Stimulated activated CD8-positive, alpha-beta memory T cell treated with anti-CD3 and anti-CD28 coated beads, Interleukin-15, amount 100 ng/mL, for 24 hours (primary cell): ENCODE results near the gene COL4A2.

Experiments used
- DNase-seq: peaks from one replicate; pipeline ENCODE4 v3.0.0-alpha.2; 2020; ENCODE audit warnings: low read depth

COL4A2 gene

GRCh38 chr13:110306960-110307766 is at the start of gene COL4A2, which contains the start of gene COL4A1:
TSS of gene COL4A2 (plus strand) at chr13:110307284. CDS start at chr13:110307904, 620 bp downstream.
TSS of gene COL4A1 (minus strand) at chr13:110307157. CDS start at chr13:110307027, 130 bp downstream.
- DNase-seq = no peak

GRCh38 chr13:110257408-110257807 is 49.7 kb upstream of the COL4A2 start:
- DNase-seq = no peak

GRCh38 chr13:110258876-110259631 is 48.0 kb upstream of the COL4A2 start:
- no peak for DNase-seq

GRCh38 chr13:110259651-110260050 is 47.4 kb upstream of the COL4A2 start:
- no peak for DNase-seq

- no peak for DNase-seq
Observed at GRCh38 chr13:110261166-110262081, 45.7 kb upstream of the COL4A2 start.

GRCh38 chr13:110262082-110262436 is 45.0 kb upstream of the COL4A2 start:
- no peak for DNase-seq

GRCh38 chr13:110262508-110263291 is 44.4 kb upstream of the COL4A2 start:
- DNase-seq = no peak

GRCh38 chr13:110263404-110263803 is 43.7 kb upstream of the COL4A2 start:
- DNase-seq = no peak

GRCh38 chr13:110263888-110264287 is 43.2 kb upstream of the COL4A2 start:
- no peak for DNase-seq

- no peak for DNase-seq
Observed at GRCh38 chr13:110264685-110265275, 42.3 kb upstream of the COL4A2 start.

- no peak for DNase-seq
Observed at GRCh38 chr13:110265341-110265681, 41.8 kb upstream of the COL4A2 start.

- DNase-seq = no peak
Observed at GRCh38 chr13:110265682-110266430, 41.2 kb upstream of the COL4A2 start.

GRCh38 chr13:110266431-110266809 is 40.7 kb upstream of the COL4A2 start:
- no peak for DNase-seq

GRCh38 chr13:110266983-110267382 is 40.1 kb upstream of the COL4A2 start:
- no peak for DNase-seq

GRCh38 chr13:110268061-110268460 is 39.0 kb upstream of the COL4A2 start:
- no peak for DNase-seq

- DNase-seq = no peak
Observed at GRCh38 chr13:110268576-110269185, 38.4 kb upstream of the COL4A2 start.

- DNase-seq = no peak
Observed at GRCh38 chr13:110269509-110270185, 37.4 kb upstream of the COL4A2 start.

- no peak for DNase-seq
Observed at GRCh38 chr13:110270507-110270906, 36.6 kb upstream of the COL4A2 start.

GRCh38 chr13:110271313-110271712 is 35.8 kb upstream of the COL4A2 start:
- no peak for DNase-seq
